ENCODE measurements around the gene TMEM170B. TPM values are rescaled to one million over a fixed set of nuclear protein-coding genes. Genes with fewer than 3 reads are reported as not detected.

The TMEM170B gene
- total and polyA plus RNA-seq, 2 of the 8 experiments (the other 6 are each of a cell fraction or from before 2014, with no cell fraction given), result 0.80 to 4.3 TPM

DNA sequence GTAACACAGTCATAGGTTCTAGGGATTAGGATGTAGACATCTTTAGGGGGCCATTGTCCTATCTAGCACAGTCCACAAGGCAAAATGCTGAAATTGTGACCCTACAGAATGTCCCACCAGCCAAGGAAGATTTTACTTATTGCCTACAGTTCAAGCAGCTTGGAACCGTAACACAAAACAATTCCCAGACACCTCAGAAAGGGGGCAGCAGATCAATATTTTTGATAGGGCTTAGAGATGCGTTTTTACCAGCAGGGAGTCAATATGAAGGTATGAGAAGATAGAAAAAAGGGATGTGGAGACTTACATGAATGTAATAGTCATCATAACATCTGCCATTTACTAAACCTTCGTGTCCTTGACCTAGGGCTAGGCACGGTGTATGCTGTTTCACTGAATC, 81.0 kb downstream of the TMEM170B start:
- Histone ChIP-seq H2AK5ac (ENCODE audit: low read depth, low read length) (no peak overlapping the region), H3K14ac (ENCODE audit: insufficient read length) (no peak overlapping the region), H3K79me1 (ENCODE audit: low read depth, low read length) (no peaks in the 10 kb centered on the region), H2BK20ac (ENCODE audit: low read length) (no peak overlapping the region), H2BK120ac (replicated peaks; ENCODE audit: low read depth, low read length) (no peak overlapping the region), H3K4ac (replicated peaks; ENCODE audit: insufficient read length, low read depth, low read length) (no peak overlapping the region), H4K91ac (replicated peaks; ENCODE audit: insufficient read length, low read length) (no peak overlapping the region), H3K56ac (replicated peaks; ENCODE audit: insufficient read length, low read depth, low read length) (no peak overlapping the region), H2BK12ac (ENCODE audit: low read depth, low read length) (no peak overlapping the region), H3K9me3 (ENCODE audit: insufficient read depth in 2 of 2, low read depth in 1 of 2, low read length in 1 of 2) (no peaks in the 10 kb centered on the region), H3K9ac (replicated peaks in 1 of 4; ENCODE audit: extremely low read depth in 1 of 4, low read depth in 3 of 4, low read length in 3 of 4) (no peak overlapping the region), H3K4me2 (ENCODE audit: insufficient read depth in 1 of 2, low read depth in 2 of 2, low read length in 2 of 2) (no peak overlapping the region), H3K79me2 (ENCODE audit: control insufficient read depth in 1 of 2, insufficient read depth in 2 of 2, low read length in 2 of 2) (no peaks in the 10 kb centered on the region), H2BK5ac (ENCODE audit: low read depth, low read length) (no peak overlapping the region), H4K20me1 (replicated peaks in 1 of 2; ENCODE audit: control insufficient read depth in 1 of 2, insufficient read depth in 2 of 2, low read length in 2 of 2) (no peaks in the 10 kb centered on the region), H3K27me3 (replicated peaks in 1 of 4; ENCODE audit: control insufficient read depth in 3 of 4, extremely low read depth in 1 of 4, insufficient read depth in 3 of 4, low read length in 3 of 4) (no peaks in the 10 kb centered on the region), H4K8ac (ENCODE audit: extremely low read depth, insufficient read depth, low read length) (no peak overlapping the region), H3K23me2 (ENCODE audit: low read depth, low read length) (no peaks in the 10 kb centered on the region), H3K18ac (ENCODE audit: extremely low read depth, low read length) (no peak overlapping the region), H4K5ac (ENCODE audit: insufficient read length, low read depth, low read length) (no peak overlapping the region), H3K4me1 (replicated peaks in 1 of 4; ENCODE audit: control insufficient read depth in 3 of 4, insufficient read depth in 4 of 4, low read length in 3 of 4) (no peaks in the 10 kb centered on the region), H3K4me3 (ENCODE audit: extremely low read depth in 1 of 4, insufficient read depth in 2 of 4, low read depth in 3 of 4, low read length in 4 of 4) (no peak overlapping the region), H3K23ac (ENCODE audit: insufficient read length) (no peak overlapping the region), H2BK15ac (ENCODE audit: low read length) (no peak overlapping the region), H3K27ac (ENCODE audit: low read depth, low read length) (no peak overlapping the region), H2AFZ (ENCODE audit: low read length) (no peak overlapping the region), H3K36me3 (ENCODE audit: control insufficient read depth in 2 of 4, insufficient read depth in 4 of 4, low read length in 3 of 4) (no peaks in the 10 kb centered on the region)
- ChIA-PET CTCF (ENCODE audit: partially characterized antibody) (interaction anchor here (0.6 to 2.1 kb wide), 15 partner anchors 8 to 865 kb away, joined by 3 to 9 read pairs (median 3); no protein-coding TSS in a partner anchor), POLR2A (ENCODE audit: partially characterized antibody) (no interaction called here)
- no peak for DNase-seq (ENCODE audit: low read depth in 1 of 2, low spot score in 2 of 2)
- TF ChIP-seq, protein P1, sequence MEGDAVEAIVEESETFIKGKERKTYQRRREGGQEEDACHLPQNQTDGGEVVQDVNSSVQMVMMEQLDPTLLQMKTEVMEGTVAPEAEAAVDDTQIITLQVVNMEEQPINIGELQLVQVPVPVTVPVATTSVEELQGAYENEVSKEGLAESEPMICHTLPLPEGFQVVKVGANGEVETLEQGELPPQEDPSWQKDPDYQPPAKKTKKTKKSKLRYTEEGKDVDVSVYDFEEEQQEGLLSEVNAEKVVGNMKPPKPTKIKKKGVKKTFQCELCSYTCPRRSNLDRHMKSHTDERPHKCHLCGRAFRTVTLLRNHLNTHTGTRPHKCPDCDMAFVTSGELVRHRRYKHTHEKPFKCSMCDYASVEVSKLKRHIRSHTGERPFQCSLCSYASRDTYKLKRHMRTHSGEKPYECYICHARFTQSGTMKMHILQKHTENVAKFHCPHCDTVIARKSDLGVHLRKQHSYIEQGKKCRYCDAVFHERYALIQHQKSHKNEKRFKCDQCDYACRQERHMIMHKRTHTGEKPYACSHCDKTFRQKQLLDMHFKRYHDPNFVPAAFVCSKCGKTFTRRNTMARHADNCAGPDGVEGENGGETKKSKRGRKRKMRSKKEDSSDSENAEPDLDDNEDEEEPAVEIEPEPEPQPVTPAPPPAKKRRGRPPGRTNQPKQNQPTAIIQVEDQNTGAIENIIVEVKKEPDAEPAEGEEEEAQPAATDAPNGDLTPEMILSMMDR (IDR thresholded peaks at IDR 0.05; ENCODE audit: control extremely low read depth in 1 of 3, insufficient read depth in 1 of 3, low read depth in 1 of 3, low read length in 3 of 3), result peak in 2 of 3 experiments; percentile 39 to 47; a peak in 3 of 4 replicates
- TF ChIP-seq ZNF274 (IDR thresholded peaks at IDR 0.05; ENCODE audit: borderline replicate concordance, extremely low read depth, low read length), result no peak
- peak; percentile 57 to 66 for TF ChIP-seq RAD21 (IDR thresholded peaks at IDR 0.05 in 1 of 2, conservative IDR thresholded peaks at IDR 0.05 in 1 of 2; ENCODE audit: low read depth in 2 of 2, low read length in 2 of 2)
- WGBS, 2 experiments (ENCODE audit: extremely low coverage in 1 of 2, insufficient coverage in 1 of 2, insufficient read length in 1 of 2, insufficient replicate concordance in 2 of 2, low coverage in 1 of 2, low lambda C conversion rate in 2 of 2, missing lambda C conversion rate in 1 of 2), result 84% methylated on average over 4 of the region's 4 CpGs; no CpG with 5 or more reads in 1 of the 2 experiments
- FAIRE-seq, result no peak
